C4-2B (cell line): Measurements from ENCODE around the gene DUSP18.

Experiments
- CTCF ChIP-seq: fragments of 450-650 bp; conservative IDR thresholded peaks from 2 replicates; pipeline ENCODE4 v1.5.1; 2017; ENCODE audit warnings: mild to moderate bottlenecking
- ZFX ChIP-seq: fragments of 450-650 bp; IDR thresholded peaks from 2 replicates; pipeline ENCODE4 v1.6.1; 2017

- TF ChIP-seq CTCF (no peak), ZFX (no peak)
These were observed 35.2 kb upstream of the DUSP18 start for GRCh38 chr22:30702856-30703255.
